Measurements from ENCODE around the gene SCAMP5. TPM values are rescaled to one million over a fixed set of nuclear protein-coding genes. Genes with fewer than 3 reads are reported as not detected.

The SCAMP5 gene
- total and polyA plus RNA-seq, 2 of the 13 experiments (the other 11 are each of a cell fraction or from before 2014, with no cell fraction given), result 34.3 to 49.0 TPM

GRCh38 chr15:74950078-74950908, 45.1 kb upstream of the SCAMP5 start (continued):
- TF ChIP-seq CEBPB (IDR thresholded peaks at IDR 0.05; ENCODE audit: borderline replicate concordance, low read depth, low read length), result peak; percentile 82
- no peak for TF ChIP-seq SMARCC2 (IDR thresholded peaks at IDR 0.05)
- TF ChIP-seq ZNF136 (CRISPR knock-in tag; IDR thresholded peaks at IDR 0.05; ENCODE audit: low read depth), result no peak
- no peak for TF ChIP-seq ZNF761 (CRISPR knock-in tag; conservative IDR thresholded peaks at IDR 0.05)
- TF ChIP-seq SSRP1 (CRISPR knock-in tag; IDR thresholded peaks at IDR 0.05), result 0 out of 2 replicates have a peak, but pooled peaks have one; percentile 26
- no peak for TF ChIP-seq FUBP1 (CRISPR knock-in tag; IDR thresholded peaks at IDR 0.05; ENCODE audit: borderline replicate concordance)
- no peak for TF ChIP-seq ZBTB2 (CRISPR knock-in tag; IDR thresholded peaks at IDR 0.05; ENCODE audit: low read depth)
- TF ChIP-seq STAG1 (CRISPR knock-in tag; IDR thresholded peaks at IDR 0.05), result peak; percentile 92
- TF ChIP-seq PAWR (CRISPR knock-in tag; IDR thresholded peaks at IDR 0.05; ENCODE audit: borderline replicate concordance), result no peak
- TF ChIP-seq NR3C1 (CRISPR knock-in tag; IDR thresholded peaks at IDR 0.05), result no peak
- TF ChIP-seq FOXO1 (CRISPR knock-in tag; IDR thresholded peaks at IDR 0.05), result 0 out of 2 replicates have a peak, but pooled peaks have one; percentile 9
- TF ChIP-seq ZNF615 (CRISPR knock-in tag; IDR thresholded peaks at IDR 0.05; ENCODE audit: borderline replicate concordance), result no peak
- TF ChIP-seq FOSL1 (CRISPR knock-in tag; IDR thresholded peaks at IDR 0.05; ENCODE audit: borderline replicate concordance), result no peak
- no peak for TF ChIP-seq NKX3-1 (CRISPR knock-in tag; IDR thresholded peaks at IDR 0.05)
- TF ChIP-seq ZNF83 (CRISPR knock-in tag; IDR thresholded peaks at IDR 0.05; ENCODE audit: borderline replicate concordance), result no peak
- no peak for TF ChIP-seq ZNF766 (CRISPR knock-in tag; IDR thresholded peaks at IDR 0.05; ENCODE audit: borderline replicate concordance)
- peak; percentile 37; the same call in 1 of the 2 replicates for TF ChIP-seq ZBED4 (CRISPR knock-in tag; IDR thresholded peaks at IDR 0.05; ENCODE audit: borderline replicate concordance)
- no peak for TF ChIP-seq ZNF720 (CRISPR knock-in tag; IDR thresholded peaks at IDR 0.05)
- TF ChIP-seq CTCF (CRISPR knock-in tag; IDR thresholded peaks at IDR 0.05), result peak; percentile 97
- peak; percentile 52 for TF ChIP-seq SAP130 (CRISPR knock-in tag; IDR thresholded peaks at IDR 0.05; ENCODE audit: low read depth)
- no peak for TF ChIP-seq ZKSCAN1 (IDR thresholded peaks at IDR 0.05; ENCODE audit: low read length)
- no peak for TF ChIP-seq ZSCAN22 (CRISPR knock-in tag; IDR thresholded peaks at IDR 0.05)

Measured in HepG2 (cell line).